Retinal pigment epithelial cell (primary cell): Measurements from ENCODE around the gene VPS26C.
A peak's percentile ranks its signal among the peaks of the same experiment; 100 is the strongest.

Experiments used
- DNase-seq: peaks from one replicate; pipeline ENCODE4 v3.0.0-alpha.2; 2010; ENCODE audit warnings: low read depth
- H3K4me3 ChIP-seq: 2 replicates; pipeline ENCODE4 v1.5.1; 2011; ENCODE audit warnings: mild to moderate bottlenecking, low read length, control low read depth, moderate library complexity
- CTCF ChIP-seq: conservative IDR thresholded peaks from 2 replicates; pipeline ENCODE4 v1.5.1; 2011; ENCODE audit warnings: low read depth, low read length, control low read depth, inconsistent platforms

The VPS26C gene

GRCh38 chr21:37272897-37273296 lies 5.8 kb upstream of the VPS26C start:
- DNase-seq = no peak
- TF ChIP-seq CTCF = no peak
- H3K4me3 ChIP-seq = no peak overlapping the region

GRCh38 chr21:37270576-37271365 lies 3.6 kb upstream of the VPS26C start:
- DNase-seq = no peak
- TF ChIP-seq CTCF = no peak
- no peak overlapping the region for H3K4me3 ChIP-seq

GRCh38 chr21:37269481-37269880 lies 2.3 kb upstream of the VPS26C start:
- DNase-seq = no peak
- TF ChIP-seq CTCF = no peak
- H3K4me3 ChIP-seq = no peak overlapping the region

- no peak for DNase-seq
- peak overlapping the region; percentile 62 for H3K4me3 ChIP-seq
- no peak for TF ChIP-seq CTCF
These were observed 1.0 kb upstream of the VPS26C start for GRCh38 chr21:37268186-37268503.

GRCh38 chr21:37266515-37267221 lies 466 bp downstream of the VPS26C start:
- no peak for DNase-seq
- H3K4me3 ChIP-seq = peak overlapping the region; percentile 62
- no peak for TF ChIP-seq CTCF

GRCh38 chr21:37264808-37265207 lies 2.3 kb downstream of the VPS26C start:
- no peak overlapping the region for H3K4me3 ChIP-seq
- no peak for DNase-seq
- TF ChIP-seq CTCF = no peak
